ENCODE data around the gene PHACTR3. TPM values are rescaled to one million over a fixed set of nuclear protein-coding genes. Genes with fewer than 3 reads are reported as not detected.

Gene PHACTR3
- total RNA-seq, 1 experiment from 2014 or later = 30.6 TPM

GRCh38 chr20:59845472-59845871, 241.1 kb downstream of the PHACTR3 start:
- intact Hi-C loops (cut with micrococcal nuclease) = loop anchor here (1.0 to 5.0 kb wide), 5 partner anchors 9 to 248 kb away; partner anchors contain the start of genes FAM217B and PPP1R3D
- POLR2A ChIA-PET (ENCODE audit: unreplicated experiment) = no interaction called here
- DNase-seq (peak; percentile 93), ATAC-seq (peak; percentile 69)
- Histone ChIP-seq H3K9ac (ENCODE audit: low read length) (0 out of 2 replicates have a peak overlapping the region, but pooled peaks have one; percentile 7), H3K9me3 (ENCODE audit: low read length) (no peaks in the 10 kb centered on the region), H3K36me3 (ENCODE audit: low read depth, low read length) (peaks cover 20% of the 10 kb centered on the region; the same call in 1 of the 2 replicates), H3K27me3 (ENCODE audit: low read length) (no peaks in the 10 kb centered on the region), H3K9me2 (replicated peaks; ENCODE audit: low read length) (no peaks in the 10 kb centered on the region), H3F3A (ENCODE audit: low read length, unreplicated experiment) (peaks cover 4% of the 10 kb centered on the region), H3K4me2 (ENCODE audit: low read length) (peak overlapping the region; percentile 69), H3K79me2 (ENCODE audit: low read length) (no peaks in the 10 kb centered on the region), H3K4me3 (ENCODE audit: low read length) (peak overlapping the region; percentile 26; the same call in 1 of the 2 replicates), H2AFZ (ENCODE audit: low read length) (no peak overlapping the region), H4K20me1 (ENCODE audit: low read length) (no peaks in the 10 kb centered on the region), H3K27ac (ENCODE audit: low read length) (peak overlapping the region; percentile 82), H3K4me1 (ENCODE audit: insufficient read depth, low read length) (peaks cover 38% of the 10 kb centered on the region)
- no peak for TF ChIP-seq EZH2 (IDR thresholded peaks at IDR 0.05; ENCODE audit: low read length, unreplicated experiment)
- no peak for TF ChIP-seq EZH2phosphoT487 (IDR thresholded peaks at IDR 0.05; ENCODE audit: borderline replicate concordance, low read length)
- no peak for TF ChIP-seq CTCF (conservative IDR thresholded peaks at IDR 0.05; ENCODE audit: low read depth, low read length)
- BruUV-seq (replicated peaks) = no TSS peak
- CTCF ChIA-PET = interaction anchor here (0.6 to 1.0 kb wide), 3 partner anchors 9 to 92 kb away, joined by 3 to 8 read pairs (median 3); no protein-coding TSS in a partner anchor

- no TSS peak for BruUV-seq (replicated peaks)
- ChIA-PET POLR2A (ENCODE audit: unreplicated experiment) (interaction anchor here (0.6 to 1.0 kb wide), 3 partner anchors 58 to 73 kb away, joined by 3 read pairs; no protein-coding TSS in a partner anchor), CTCF (no interaction called here)
- no peak overlapping the region for H3K9ac ChIP-seq (ENCODE audit: low read length)
- H2AFZ ChIP-seq (ENCODE audit: low read length) = no peak overlapping the region
- no peak for DNase-seq
- TF ChIP-seq EZH2 (IDR thresholded peaks at IDR 0.05; ENCODE audit: low read length, unreplicated experiment) (no peak), EZH2phosphoT487 (IDR thresholded peaks at IDR 0.05; ENCODE audit: borderline replicate concordance, low read length) (no peak), CTCF (conservative IDR thresholded peaks at IDR 0.05; ENCODE audit: low read depth, low read length) (no peak)
- intact Hi-C loops (cut with micrococcal nuclease) = loop anchor here (5.0 kb wide), 1 partner anchor 251 kb away; no protein-coding TSS in a partner anchor
- H3K9me3 ChIP-seq (ENCODE audit: low read length) = no peaks in the 10 kb centered on the region
- H3K4me2 ChIP-seq (ENCODE audit: low read length) = no peak overlapping the region
- no peaks in the 10 kb centered on the region for H3K9me2 ChIP-seq (replicated peaks; ENCODE audit: low read length)
- no peak overlapping the region for H3K27ac ChIP-seq (ENCODE audit: low read length)
- H3K36me3 ChIP-seq (ENCODE audit: low read depth, low read length) = 0 out of 2 replicates have a peak, but pooled peaks cover 5% of the 10 kb centered on the region
- peaks cover 4% of the 10 kb centered on the region for H3F3A ChIP-seq (ENCODE audit: low read length, unreplicated experiment)
- H4K20me1 ChIP-seq (ENCODE audit: low read length) = no peaks in the 10 kb centered on the region
- H3K4me3 ChIP-seq (ENCODE audit: low read length) = no peak overlapping the region
- no peaks in the 10 kb centered on the region for H3K79me2 ChIP-seq (ENCODE audit: low read length)
- ATAC-seq = no peak
- no peaks in the 10 kb centered on the region for H3K27me3 ChIP-seq (ENCODE audit: low read length)
- H3K4me1 ChIP-seq (ENCODE audit: insufficient read depth, low read length) = peaks cover 38% of the 10 kb centered on the region
These were observed 243.8 kb downstream of the PHACTR3 start for GRCh38 chr20:59848182-59848581.
